Thyroid gland (tissue), 4 donors: ENCODE data around the gene GNL3L.
"Not testable (repeated sequence)": the region's sequence is repeated elsewhere in the genome, so short reads cannot be mapped to it uniquely, and the experiment has no call there.

Experiments
- CTCF ChIP-seq, 6 experiments: fragments of 200-600 bp in 3 of 6; fragments of 450-650 bp in 3 of 6; sonication (generic) in 3 of 6; IDR thresholded peaks; one replicate each; pipeline ENCODE4 v1.5.1; 2016 to 2019; ENCODE audit warnings: antibody characterized with exemption in 6 of 6, mild to moderate bottlenecking in 2 of 6, inconsistent platforms in 1 of 6, moderate library complexity in 1 of 6
- POLR2A ChIP-seq, 2 donors: fragments of 450-650 bp; IDR thresholded peaks; one replicate each; pipeline ENCODE4 v1.6.1; 2017; ENCODE audit warnings: antibody characterized with exemption in 2 of 2, mild to moderate bottlenecking in 2 of 2, moderate library complexity in 1 of 2

GRCh38 chrX:54489819-54490218 lies 40.2 kb upstream of the GNL3L start:
- TF ChIP-seq POLR2A, CTCF (IDR thresholded peaks at IDR 0.05): not testable (repeated sequence)
